ENCODE results near the gene CCDC3. TPM values are rescaled to one million over a fixed set of nuclear protein-coding genes. Genes with fewer than 3 reads are reported as not detected.
"Not testable (repeated sequence)": the region's sequence is repeated elsewhere in the genome, so short reads cannot be mapped to it uniquely, and the experiment has no call there.

The CCDC3 gene
- polyA plus RNA-seq, 1 donor = 22.1 TPM

DNA sequence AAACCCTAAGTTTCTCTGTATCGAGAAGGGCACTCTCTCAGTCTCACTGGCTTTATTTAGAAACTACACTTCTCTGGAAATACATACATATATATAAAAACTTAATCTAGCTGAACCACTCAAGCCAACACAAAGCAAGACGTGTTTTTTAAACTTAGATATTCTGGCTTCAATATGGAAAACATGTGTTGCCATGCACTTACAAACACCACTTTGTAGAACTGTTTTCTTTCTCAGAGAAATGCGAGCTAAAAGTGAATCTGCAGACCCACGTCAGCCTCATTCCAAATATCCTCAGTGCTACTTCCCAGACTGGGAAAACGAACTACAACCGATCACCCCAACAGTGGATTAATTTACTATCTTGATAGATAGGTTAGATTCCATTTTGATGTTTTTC, 1.7 kb downstream of the CCDC3 start:
- DNase-seq = no peak

DNA sequence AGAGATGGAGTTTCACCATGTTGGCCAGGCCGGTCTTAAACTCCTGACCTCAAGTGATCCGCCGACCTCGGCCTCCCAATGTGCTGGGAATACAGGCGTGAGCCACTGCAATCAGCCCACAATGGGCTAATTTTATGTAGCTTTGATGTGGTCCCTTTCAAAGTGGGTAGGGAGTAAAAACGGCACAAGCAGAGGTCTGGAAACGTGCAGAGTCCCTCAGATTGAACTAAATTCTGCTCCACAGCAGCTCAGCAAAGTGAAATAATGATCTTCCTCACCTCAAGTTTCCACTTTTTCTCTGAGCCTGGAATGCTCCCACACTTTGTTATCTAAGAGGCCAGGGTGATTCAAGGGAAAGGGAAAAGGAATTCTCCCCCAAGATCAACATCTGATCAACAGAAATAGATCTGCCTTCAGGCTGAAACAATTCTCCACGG, 6.1 kb downstream of the CCDC3 start:
- no peak for DNase-seq

DNA sequence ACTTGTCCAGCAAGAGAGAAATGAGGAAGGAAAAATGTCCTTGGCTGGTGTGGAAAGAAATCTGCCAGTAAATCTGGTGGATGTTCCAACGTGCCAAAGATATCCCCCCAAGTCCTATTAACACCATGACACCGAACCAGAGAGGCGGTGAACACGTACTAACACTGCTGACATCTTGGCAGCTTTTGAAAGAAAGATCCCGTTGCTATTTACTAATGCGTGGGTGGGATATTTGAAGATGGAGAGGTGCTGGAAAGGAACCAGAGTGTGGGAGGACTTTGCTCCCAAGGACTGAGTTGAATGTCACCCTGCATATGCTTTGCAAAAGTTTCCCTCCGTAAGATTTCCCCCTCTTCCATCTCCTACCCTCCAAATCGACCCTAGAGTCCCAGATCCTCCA, 7.9 kb downstream of the CCDC3 start:
- DNase-seq = no peak

DNA sequence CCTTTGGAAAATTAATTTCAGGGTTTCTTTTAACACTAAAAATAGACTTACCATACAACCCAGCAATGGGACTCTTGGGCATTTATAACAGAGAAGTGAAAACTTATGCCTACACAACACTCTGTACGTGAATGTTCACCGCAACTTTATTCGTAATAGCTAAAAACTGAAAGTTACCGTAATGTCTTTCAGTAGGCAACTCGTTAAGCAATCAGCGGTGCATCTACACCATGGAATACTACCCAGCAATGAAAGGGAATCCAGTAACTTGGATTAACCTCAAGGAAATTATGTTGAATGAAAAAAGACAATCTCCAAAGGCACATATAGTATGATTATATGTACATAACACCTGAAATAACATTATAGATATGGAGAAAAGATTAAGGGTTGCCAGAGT, 16.2 kb downstream of the CCDC3 start:
- no peak for DNase-seq

DNA sequence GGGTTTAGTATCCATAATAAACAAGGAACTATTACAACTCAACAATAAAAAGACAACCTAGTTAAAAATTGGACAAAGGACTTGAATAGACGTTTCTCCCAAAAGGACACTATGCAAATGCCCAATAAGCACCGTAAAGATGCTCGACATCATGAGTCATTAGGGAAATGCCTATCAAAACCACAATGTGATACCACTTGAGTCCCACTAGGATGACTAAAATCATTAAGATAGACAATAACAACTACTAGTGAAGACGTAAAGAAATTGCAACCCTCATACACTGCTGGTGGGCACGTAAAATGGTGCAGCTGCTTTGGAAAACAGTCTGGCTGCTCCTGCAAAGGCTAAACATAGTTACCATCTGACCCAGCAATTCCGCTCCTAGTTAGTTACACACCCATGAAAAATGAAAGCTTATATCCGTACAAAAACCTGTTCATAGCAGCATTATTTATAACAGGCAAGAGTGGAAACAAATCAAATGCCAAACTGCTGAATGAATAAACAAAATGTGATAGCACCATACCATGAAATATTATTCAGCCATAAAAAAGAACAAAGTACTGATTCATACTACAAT, 17.3 kb downstream of the CCDC3 start:
- DNase-seq = no peak

DNA sequence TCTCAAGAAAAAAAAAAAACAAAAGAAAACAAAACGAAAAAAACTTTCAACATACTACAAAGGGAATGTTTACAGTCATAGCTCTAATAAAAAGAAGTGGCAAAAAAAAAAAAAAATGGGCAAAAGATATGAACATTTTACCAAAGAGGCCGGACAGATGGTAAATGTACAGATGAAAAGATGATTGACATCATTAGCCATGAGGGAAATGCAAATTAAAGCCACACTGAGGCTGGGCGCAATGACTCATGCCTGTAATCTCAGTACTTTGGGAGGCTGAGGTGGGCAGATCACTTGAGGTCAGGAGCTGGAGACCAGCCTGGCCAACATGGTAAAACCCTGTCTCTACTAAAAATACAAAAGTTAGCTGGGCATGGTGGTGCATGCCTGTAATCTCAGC, 17.9 kb downstream of the CCDC3 start:
- not testable (repeated sequence) for DNase-seq

DNA sequence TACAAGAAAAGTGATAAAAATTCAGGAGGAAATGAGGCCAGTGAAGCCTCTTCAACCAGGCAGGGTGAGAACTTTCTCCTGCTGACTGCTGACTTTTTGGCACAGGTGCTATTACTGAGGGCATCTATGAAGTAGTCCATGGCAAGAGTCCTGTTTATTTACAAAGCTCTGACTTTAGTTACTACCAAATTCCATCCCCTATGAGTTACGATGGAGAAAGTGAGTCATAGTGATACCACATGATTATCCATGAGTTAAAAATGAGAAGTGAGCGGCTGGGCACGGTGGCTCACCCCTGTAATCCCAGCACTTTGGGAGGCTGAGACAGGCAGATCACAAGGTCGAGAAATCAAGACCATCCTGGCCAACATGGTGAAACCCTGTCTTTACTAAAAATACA, 19.9 kb downstream of the CCDC3 start:
- DNase-seq = no peak

DNA sequence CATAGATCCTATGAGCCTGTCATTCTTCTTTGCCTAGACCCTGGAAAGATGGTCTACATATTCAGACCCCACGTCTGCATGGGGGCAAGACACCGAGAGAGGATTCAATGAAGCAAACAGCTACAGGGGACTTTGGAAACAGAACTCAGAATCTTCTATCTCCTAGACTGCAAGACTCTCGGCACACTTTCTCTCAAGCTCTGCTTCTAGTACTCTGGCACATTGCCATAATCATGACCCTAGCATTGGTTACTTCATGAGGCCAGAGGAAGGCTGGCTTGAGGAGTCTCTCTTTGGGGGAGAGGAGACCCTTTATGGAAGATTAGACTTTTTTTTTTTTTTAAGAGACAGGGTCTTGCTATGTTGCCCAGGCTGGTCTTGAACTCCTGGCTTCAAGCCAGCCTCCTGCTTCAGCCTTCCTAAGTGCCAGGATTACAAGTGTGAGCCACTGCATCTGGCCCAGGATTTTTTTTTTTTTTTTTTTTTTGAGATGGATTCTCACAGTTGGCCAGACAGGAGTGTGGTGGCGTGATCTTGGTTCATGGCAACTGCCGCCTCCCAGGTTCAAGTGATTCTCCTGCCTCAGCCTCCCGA, 20.7 kb downstream of the CCDC3 start:
- no peak for DNase-seq

DNA sequence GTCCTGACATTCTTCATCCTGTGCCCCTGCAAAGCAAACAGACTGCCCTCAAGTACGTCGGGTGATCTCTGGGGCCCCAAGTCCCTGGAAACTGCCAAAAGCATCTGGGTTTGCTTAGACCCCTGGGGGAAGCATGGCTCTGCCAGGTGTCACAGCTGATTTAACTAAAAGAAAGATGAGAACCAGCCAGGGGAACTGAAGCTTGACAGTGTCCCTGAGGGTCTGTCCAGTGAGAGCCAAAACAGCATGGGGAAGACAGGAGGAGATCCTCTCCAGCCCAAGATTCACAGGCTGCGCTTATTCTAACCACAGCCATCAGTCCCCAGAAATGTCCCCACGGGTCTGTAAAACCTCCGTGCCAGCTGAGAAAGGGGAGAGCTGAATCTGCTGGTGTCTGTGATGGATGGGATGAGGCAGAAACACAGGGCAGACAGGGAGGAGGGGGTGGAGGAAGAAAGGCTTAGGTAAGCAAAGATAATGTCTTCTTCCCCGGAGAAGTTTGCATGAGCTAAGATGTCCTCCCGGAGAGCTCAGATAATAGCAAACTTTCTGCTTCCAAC, 21.3 kb downstream of the CCDC3 start:
- DNase-seq = no peak

DNA sequence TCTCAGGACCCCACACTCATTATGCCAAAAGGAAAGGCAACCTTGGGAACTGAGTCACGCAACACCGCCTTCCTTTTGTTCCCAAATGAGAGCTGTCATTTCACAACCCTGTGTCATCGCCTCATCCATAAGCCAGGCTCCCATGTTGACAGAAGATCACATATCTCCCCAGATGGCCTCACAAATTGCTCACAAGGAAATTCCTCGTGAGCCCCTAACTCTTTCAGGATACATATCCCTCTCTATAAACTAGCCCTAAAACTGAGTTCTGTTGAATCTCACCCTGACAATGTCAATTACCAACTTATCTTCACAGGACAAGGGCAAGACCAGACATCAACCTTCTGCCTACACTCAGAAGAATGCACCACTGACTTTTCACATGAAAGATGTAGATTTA, 22.6 kb downstream of the CCDC3 start:
- DNase-seq = no peak

DNA sequence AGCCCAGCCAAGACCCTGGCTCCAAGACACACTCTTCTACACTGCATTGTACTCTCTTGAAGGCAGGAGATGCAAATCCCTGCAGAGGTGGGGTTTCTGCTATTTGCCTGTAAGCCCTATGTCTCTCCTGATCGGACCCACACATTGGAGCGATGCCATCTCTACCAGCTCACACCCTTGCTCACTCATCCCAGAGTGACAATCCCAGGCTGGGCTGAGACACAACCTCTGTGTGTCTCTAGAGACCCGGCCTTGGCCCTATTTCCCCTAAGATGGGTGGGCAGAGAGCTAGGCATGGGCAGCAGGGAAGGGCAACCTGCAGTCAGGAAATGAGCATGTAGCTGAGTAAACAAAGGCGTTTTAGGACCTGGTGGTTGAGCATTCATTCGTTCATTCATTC, 25.6 kb downstream of the CCDC3 start:
- DNase-seq = no peak

DNA sequence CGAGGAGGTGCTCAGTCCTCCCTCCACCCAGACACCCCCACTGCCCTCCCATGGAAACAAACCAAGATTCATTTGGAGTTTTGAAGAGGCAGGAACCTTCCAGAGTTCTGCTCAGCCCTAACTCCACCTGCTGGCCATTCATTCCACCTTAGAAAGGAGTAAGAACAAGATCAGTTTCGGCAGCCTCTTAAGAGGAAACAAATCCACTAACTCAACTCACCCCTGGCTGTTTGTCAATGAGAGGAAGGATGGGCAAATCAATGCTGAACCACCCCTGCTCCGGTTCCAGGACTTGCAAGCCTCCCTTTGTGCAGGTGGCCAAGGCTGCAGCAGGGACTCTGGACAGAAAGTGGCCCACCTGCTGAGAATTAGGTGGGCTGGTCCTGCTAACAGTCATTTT, 26.2 kb downstream of the CCDC3 start:
- DNase-seq = no peak

DNA sequence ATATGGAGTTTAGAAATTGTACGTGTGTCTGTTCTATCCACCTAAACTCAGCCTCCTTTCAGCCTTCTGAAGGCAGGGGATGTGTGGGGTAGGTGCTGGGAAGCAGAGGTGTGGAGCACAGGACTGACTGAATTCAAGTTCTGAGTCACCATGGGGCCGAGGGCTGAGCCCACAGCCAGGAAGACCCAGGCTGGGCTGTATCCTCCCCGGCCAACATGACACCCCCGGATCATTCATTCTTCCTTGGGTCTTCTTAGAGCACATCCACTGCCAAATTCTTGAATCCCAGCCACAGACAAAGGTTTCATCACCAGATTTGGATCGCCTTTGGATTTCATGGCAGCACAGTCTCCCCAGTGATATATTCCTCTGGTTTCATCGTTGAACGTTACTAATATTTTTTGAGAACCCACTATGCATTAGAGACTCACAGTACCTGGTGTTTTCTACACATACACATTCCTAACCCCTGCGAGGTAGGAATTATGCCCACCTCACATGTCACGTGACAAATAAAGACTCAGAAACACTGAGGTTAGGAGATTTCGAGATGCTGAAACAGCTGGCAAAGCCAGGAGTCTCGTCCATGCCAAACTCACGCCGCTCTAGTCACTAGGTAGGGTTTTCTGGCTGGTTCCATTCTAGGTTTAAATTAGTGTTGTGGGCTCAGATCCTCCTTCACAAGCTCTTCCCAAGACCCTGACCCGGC, 26.9 kb downstream of the CCDC3 start:
- no peak for DNase-seq

DNA sequence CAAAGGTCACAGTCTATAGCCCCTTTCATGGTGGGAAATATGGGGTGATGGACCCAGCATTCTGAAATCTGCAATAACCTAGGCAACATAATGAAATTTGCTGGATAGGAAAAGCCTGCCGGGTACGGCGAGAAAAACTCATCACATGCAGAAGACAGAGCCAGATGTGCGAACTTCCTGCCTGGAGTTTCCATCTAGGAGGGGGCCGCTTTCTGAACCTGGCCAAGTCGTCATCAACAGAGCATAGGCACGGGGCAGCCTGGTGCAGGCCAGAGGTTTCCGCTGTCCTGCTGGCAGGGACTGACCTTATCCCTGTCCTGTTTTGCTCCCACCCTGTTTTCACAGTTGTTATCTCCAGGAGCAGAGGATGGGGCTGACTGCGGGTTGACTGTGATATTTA, 27.4 kb downstream of the CCDC3 start:
- peak; percentile 40 for DNase-seq

DNA sequence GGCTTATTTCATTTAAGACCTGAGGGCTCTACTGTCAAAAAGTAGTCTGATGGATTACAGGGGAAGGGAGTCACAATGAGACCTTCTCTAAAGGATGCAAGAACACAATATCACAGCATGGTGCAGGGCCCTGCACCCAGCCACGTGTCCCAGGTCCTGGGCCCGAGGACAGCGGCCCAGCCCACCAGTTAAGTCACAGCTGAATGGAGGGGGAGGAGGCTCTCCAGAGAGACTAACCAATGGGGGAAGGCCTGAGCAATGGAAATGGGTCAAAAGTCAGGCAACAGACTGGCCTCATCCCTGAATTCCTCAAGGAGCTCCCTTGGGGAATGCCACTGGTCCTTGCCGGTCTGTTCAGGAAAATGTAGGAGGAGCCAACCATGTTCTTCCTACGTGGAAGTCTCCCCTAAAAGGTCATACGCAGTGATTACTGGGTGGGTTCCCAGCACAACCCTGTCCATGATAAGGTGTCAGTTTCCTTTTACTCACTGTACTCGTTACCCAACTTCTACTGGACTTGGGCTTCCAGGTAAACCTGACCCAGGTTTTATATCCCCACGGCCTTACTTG, 28.3 kb downstream of the CCDC3 start:
- DNase-seq = no peak

DNA sequence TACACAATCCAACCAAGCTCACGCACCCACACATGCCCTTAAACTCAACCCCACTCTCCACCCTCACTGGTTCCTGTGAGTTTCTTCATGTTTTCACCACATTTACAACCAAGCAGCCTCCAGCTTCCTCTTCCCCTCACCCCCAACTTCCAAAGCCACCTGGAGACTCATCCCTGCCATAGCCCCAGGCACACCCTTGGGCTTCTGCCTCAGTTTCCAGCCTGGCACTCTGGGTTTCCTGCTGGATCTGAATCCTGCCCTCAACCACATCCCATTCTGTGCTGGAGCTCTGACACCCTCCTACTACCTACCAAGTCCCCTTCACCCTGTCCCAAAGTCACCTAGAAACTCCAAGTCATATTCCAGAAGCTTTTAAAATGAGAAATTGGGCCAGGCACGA, 29.4 kb downstream of the CCDC3 start:
- no peak for DNase-seq

DNA sequence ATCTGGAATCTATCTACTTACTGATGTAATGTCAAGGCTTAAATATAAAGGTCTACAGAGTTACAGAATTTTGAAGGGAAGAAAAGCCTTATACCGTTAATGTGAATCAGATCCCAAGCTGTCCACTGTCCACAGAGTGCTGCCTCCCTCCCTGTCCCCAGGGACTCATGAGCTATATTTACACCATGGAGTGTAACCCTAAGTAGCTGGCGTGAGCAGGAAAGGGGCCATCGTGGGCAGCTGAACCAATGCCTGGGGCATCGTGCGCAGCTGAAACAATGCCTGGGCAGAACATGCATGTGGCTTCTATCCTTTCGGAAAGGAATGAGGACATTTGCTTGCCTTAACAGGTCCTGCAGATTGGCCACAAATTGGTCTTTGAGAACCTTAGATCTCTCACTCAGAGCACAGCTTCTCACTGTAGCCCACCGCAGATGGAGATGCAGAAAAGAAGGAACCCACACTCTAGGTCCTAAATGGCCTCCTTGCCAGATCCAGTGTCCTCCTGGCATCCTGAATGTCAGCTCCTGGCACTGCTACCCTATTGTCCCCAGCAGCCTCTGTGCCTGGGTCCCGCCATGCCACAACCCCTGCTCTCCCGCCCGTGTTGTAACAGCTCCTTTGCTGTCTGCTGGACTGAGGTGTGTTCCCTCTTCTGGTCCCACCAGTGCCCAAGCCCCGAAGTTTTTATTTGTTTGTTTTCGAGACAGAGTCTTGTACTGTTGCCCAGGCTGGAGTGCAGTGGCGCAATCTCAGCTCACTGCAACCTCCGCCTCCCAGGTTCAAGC, 30.3 kb downstream of the CCDC3 start:
- no peak for DNase-seq

DNA sequence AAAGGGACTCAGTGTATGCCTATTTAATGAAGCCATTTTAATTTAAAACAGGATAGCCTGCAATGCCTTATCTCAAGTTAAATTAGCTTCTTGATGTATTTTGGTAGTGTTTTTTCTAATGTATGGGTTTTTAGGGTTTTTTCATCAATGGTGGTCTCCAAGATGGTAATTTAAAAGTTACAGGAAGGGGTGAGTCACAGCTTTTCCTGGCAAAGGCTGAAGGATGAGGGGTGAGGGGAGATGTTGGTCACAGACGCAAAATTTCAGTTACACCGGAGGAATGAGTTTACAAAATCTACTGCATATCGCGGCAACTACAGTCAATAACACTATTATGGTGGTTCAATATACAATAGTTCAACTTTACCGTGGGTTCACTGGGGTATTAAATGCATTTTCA, 31.6 kb downstream of the CCDC3 start:
- DNase-seq = no peak

DNA sequence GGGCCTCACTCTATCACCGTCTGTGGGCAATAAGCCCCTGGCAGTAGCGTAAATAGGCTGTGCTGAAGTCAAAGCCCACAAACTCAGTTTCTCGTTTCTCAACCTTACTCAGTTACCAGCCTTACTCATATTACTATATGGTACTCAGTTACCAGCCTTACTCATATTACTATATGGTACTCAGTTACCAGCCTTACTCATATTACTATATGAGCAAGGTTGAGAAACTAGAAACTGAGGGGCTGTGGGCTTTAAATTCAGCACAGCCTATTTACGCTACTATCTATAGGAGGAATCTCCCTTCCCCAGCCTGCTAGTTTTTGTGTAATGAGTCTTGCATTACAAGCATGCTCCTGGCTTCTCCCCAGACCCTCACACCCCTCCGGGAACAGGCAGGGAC, 35.4 kb downstream of the CCDC3 start:
- no peak for DNase-seq

DNA sequence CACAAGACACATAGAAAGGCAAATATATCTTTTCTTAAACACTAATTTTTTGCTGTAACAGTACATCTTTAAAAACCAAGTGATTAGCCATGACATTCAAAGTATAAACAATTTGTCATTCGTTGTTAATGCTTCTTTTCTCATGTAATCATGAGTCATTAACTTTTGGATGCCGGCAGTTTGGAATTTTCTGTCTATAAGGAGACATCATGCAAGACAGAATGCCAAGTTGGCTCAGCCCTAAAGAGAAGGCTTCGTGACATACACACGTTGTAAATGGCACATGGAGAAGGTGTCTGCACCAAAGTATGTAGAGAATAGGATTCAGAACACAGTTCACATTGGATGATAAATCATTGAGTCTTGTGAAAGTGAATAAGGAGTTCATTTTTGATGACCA, 35.9 kb downstream of the CCDC3 start:
- no peak for DNase-seq

DNA sequence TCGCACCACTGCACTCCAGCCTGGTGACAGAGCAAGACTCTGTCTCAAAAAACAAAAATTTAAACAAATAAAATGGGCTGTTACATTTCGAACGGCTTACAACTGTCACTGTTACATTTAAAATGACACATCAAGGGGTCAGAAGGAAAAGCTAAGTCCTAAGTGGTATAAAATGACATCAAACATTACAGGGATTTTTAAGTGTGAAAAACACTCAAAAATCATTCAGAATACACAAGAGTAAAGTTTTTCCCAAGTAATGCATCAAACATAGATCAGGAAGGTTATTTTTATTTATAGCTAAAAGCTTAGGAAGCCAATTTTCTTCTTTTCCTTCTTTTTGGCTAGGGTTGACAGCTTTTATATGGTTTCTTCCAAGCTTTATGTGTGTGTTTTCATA, 39.0 kb downstream of the CCDC3 start:
- DNase-seq = no peak

DNA sequence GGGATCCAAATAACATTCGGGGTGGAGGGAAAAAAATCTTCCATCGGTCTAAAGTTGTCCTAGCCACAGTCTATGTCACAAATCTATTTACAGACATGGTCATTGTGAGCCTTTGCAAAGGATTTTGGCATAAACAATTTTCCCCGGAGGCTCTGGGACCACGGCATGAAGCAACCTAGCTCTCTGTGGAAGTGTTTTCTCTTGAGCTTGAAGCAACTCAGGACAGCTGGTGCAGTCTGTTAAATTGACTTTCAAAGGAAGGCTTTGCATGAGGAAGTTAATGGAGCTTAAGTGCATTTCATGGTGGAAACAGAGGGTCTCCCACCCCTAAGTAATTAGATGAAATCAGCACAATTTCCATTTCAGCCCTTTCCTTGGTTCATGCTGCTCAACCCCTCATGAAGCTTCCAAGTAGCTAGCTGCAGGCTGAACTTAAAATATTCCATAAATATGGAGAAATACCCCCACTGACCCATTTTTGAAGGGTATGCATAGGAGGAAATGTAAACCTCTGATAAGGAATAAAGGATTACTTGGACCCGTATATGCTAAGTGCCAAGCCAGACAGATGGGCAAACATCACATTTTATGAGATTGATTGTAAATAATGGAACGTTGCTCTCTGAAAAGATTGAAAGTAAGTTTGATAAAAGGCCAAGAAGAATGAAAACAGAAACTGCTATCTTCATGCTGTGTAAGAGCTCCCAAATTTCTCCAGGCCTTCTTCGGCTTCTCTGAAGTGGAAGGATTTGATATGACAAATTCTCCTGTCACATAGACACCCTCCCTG, 39.9 kb downstream of the CCDC3 start:
- DNase-seq = no peak

Data from hindlimb muscle (tissue), 1 donor.